HCT116 (cell line): ENCODE results near the gene CGNL1. TPM values are rescaled to one million over a fixed set of nuclear protein-coding genes. Genes with fewer than 3 reads are reported as not detected.

Experiments
- ATAC-seq: fragments of 200-7000 bp; cut with Tn5 transposase; 2 replicates; pipeline ENCODE4 v1.9.1; 2020; ENCODE audit warnings: mild to moderate bottlenecking, moderate library complexity
- BruUV-seq: library from RNA; stranded (reverse); fragments of 400-500 nt; replicated peaks from 2 replicates; lab custom pipeline; 2021; lab: Mats Ljungman, UMichigan
- CTCF ChIA-PET: fragments of 300-600 bp; sonication (Branson Sonifier 250); formaldehyde crosslinking; loops from one replicate; lab custom pipeline; 2021; ENCODE audit warnings: antibody characterized with exemption; lab: Charles Lee
- POLR2A ChIA-PET: fragments of 300-600, 350-600 bp; sonication (Branson Sonifier 250); formaldehyde crosslinking; loops from one replicate; lab custom pipeline; 2021; ENCODE audit warnings: antibody characterized with exemption; lab: Charles Lee
- RAD21 ChIA-PET, 2 experiments: fragments of 300-600 bp; sonication (Branson Sonifier 250); formaldehyde crosslinking; loops; one replicate each; lab custom pipeline; 2023; ENCODE audit warnings: low total read pairs in 2 of 2; ENCODE audit not compliant: uncharacterized antibody in 2 of 2, unreplicated experiment in 2 of 2, low non-redundant PET in 1 of 2; lab: Charles Lee
- DNase-seq: peaks from one replicate; pipeline ENCODE4 v3.0.0-alpha.2; 2010; ENCODE audit warnings: low read depth, low spot score
- H2AFZ ChIP-seq: fragments of 200-600 bp; shearing (Covaris generic), sonication (generic); 2 replicates; pipeline ENCODE4 v1.6.1; 2017; ENCODE audit warnings: low read depth, mixed run types, mixed read lengths, antibody characterized with exemption, low read length; ENCODE audit not compliant: poor library complexity, severe bottlenecking
- H3K27ac ChIP-seq: 2 replicates; pipeline ENCODE4 v1.5.1; 2012; ENCODE audit warnings: low read depth, low read length
- H3K27me3 ChIP-seq: fragments of 200-600 bp; sonication (generic); 2 replicates; pipeline ENCODE4 v1.6.1; 2016; ENCODE audit warnings: mixed run types, low read length, mixed read lengths; ENCODE audit not compliant: insufficient read depth
- H3K36me3 ChIP-seq, 2 experiments: fragments of 200-500 bp in 1 of 2; fragments of 200-600 bp in 1 of 2; sonication (Bioruptor generic) in 1 of 2; sonication (generic) in 1 of 2; 2 replicates each; pipeline versions ENCODE4 v1.5.1 to v1.6.1; 2014 to 2016; ENCODE audit warnings: low read length in 2 of 2, inconsistent platforms in 1 of 2, mixed read lengths in 1 of 2, mixed run types in 1 of 2; ENCODE audit not compliant: insufficient read depth in 2 of 2, control insufficient read depth in 1 of 2
- H3K4me1 ChIP-seq, 2 experiments: fragments of 200-600 bp in 1 of 2; sonication (generic) in 1 of 2; 2 replicates each; pipeline versions ENCODE4 v1.5.1 to v1.6.1; 2012 to 2017; ENCODE audit warnings: low read length in 2 of 2, inconsistent platforms in 1 of 2, mild to moderate bottlenecking in 1 of 2, mixed read lengths in 1 of 2, mixed run types in 1 of 2, moderate library complexity in 1 of 2; ENCODE audit not compliant: insufficient read depth in 2 of 2, control insufficient read depth in 1 of 2
- H3K4me2 ChIP-seq: fragments of 200-600 bp; sonication (generic); 2 replicates; pipeline ENCODE4 v1.6.1; 2017; ENCODE audit warnings: mixed run types, low read length, mixed read lengths
- H3K4me3 ChIP-seq, 2 experiments: fragments of 200-600 bp in 1 of 2; sonication (generic) in 1 of 2; replicated peaks in 1 of 2; 2 replicates each; pipeline ENCODE4 v1.5.1; 2011 to 2016; ENCODE audit warnings: low read length in 2 of 2, control low read depth in 1 of 2, low read depth in 1 of 2, mild to moderate bottlenecking in 1 of 2, mixed read lengths in 1 of 2, mixed run types in 1 of 2
- H3K79me2 ChIP-seq: fragments of 200-600 bp; sonication (generic); 2 replicates; pipeline ENCODE4 v1.6.1; 2017; ENCODE audit warnings: mild to moderate bottlenecking, mixed run types, low read length, moderate library complexity, mixed read lengths; ENCODE audit not compliant: insufficient read depth
- H3K9ac ChIP-seq: fragments of 200-600 bp; sonication (generic); 2 replicates; pipeline ENCODE4 v1.6.1; 2016; ENCODE audit warnings: low read length, mixed read lengths
- H3K9me2 ChIP-seq: fragments of 200-600 bp; sonication (generic), shearing (Covaris generic); 2 replicates; pipeline ENCODE4 v1.6.1; 2017; ENCODE audit warnings: mixed run types, mild to moderate bottlenecking, moderate library complexity; ENCODE audit not compliant: insufficient read depth
- H3K9me3 ChIP-seq, 2 experiments: fragments of 200-500 bp in 1 of 2; fragments of 200-600 bp in 1 of 2; sonication (Bioruptor generic) in 1 of 2; sonication (generic) in 1 of 2; 2 replicates each; pipeline ENCODE4 v1.6.1; 2014 to 2017; ENCODE audit warnings: low read length in 2 of 2, mixed read lengths in 2 of 2, inconsistent platforms in 1 of 2, low read depth in 1 of 2, mild to moderate bottlenecking in 1 of 2, mixed run types in 1 of 2, moderate library complexity in 1 of 2; ENCODE audit not compliant: control insufficient read depth in 1 of 2, insufficient read depth in 1 of 2
- H4K20me1 ChIP-seq: fragments of 200-600 bp; sonication (generic), shearing (Covaris generic); 2 replicates; pipeline ENCODE4 v1.6.1; 2017; ENCODE audit warnings: mixed run types, mild to moderate bottlenecking, moderate library complexity; ENCODE audit not compliant: insufficient read depth
- CTCF ChIP-seq, 3 experiments: fragments of 200-600 bp in 1 of 3; sonication (generic) in 1 of 3; IDR thresholded peaks in 2 of 3; conservative IDR thresholded peaks in 1 of 3; 2 replicates each; pipeline ENCODE4 v1.5.1; 2012 to 2017; ENCODE audit warnings: low read depth in 2 of 3, low read length in 2 of 3, antibody characterized with exemption in 1 of 3, borderline replicate concordance in 1 of 3, control low read depth in 1 of 3, mild to moderate bottlenecking in 1 of 3, mixed read lengths in 1 of 3, mixed run types in 1 of 3, moderate library complexity in 1 of 3; ENCODE audit not compliant: insufficient read depth in 1 of 3
- EGR1 ChIP-seq: IDR thresholded peaks from 2 replicates; pipeline ENCODE4 v1.6.1; 2012; ENCODE audit warnings: low read depth
- ELF1 ChIP-seq: IDR thresholded peaks from 2 replicates; pipeline ENCODE4 v1.6.1; 2012; ENCODE audit warnings: low read depth, borderline replicate concordance
- MAX ChIP-seq: IDR thresholded peaks from 2 replicates; pipeline ENCODE4 v1.6.1; 2012
- POLR2AphosphoS5 ChIP-seq: IDR thresholded peaks from 2 replicates; pipeline ENCODE4 v1.6.1; 2011; ENCODE audit warnings: mild to moderate bottlenecking, low read depth, low read length, moderate library complexity
- SP1 ChIP-seq: IDR thresholded peaks from 2 replicates; pipeline ENCODE4 v1.6.1; 2012; ENCODE audit warnings: low read depth
- YY1 ChIP-seq: IDR thresholded peaks from 2 replicates; pipeline ENCODE4 v1.6.1; 2011; ENCODE audit warnings: low read length, low read depth, moderate library complexity, mild to moderate bottlenecking; ENCODE audit not compliant: insufficient replicate concordance; ENCODE audit errors: extremely low read depth
- ZBTB33 ChIP-seq: IDR thresholded peaks from 2 replicates; pipeline ENCODE4 v1.6.1; 2011; ENCODE audit warnings: mild to moderate bottlenecking, low read length, moderate library complexity; ENCODE audit not compliant: insufficient replicate concordance; ENCODE audit errors: extremely low read depth
- intact Hi-C: fragments of 100-400 bp; cut with micrococcal nuclease; formaldehyde crosslinking; loops from 2 replicates; pipeline ENCODE4 v1.10.0; 2022
- total RNA-seq: library from RNA; stranded (reverse); gene quantifications from one replicate; pipeline ENCODE4 v1.2.1, GENCODE V29; 2021; ENCODE audit not compliant: unreplicated experiment

The CGNL1 gene
- total RNA-seq, 1 experiment from 2014 or later, result 2.2 TPM

GRCh38 chr15:57355259-57355658 is 21.0 kb upstream of the CGNL1 start:
- CTCF ChIA-PET, result interaction anchor here (0.8 kb wide), 1 partner anchor 172 kb away, joined by 3 read pairs; no protein-coding TSS in a partner anchor
- no peak overlapping the region for H3K4me3 ChIP-seq
- H2AFZ ChIP-seq, result no peak overlapping the region
- no peak overlapping the region for H3K27ac ChIP-seq
- no peaks in the 10 kb centered on the region for H3K79me2 ChIP-seq
- no peak overlapping the region for H3K9ac ChIP-seq
- DNase-seq, result no peak
- no peaks in the 10 kb centered on the region for H4K20me1 ChIP-seq
- H3K36me3 ChIP-seq, result no peaks in the 10 kb centered on the region
- no peaks in the 10 kb centered on the region for H3K4me1 ChIP-seq
- RAD21 ChIA-PET, result no interaction called here
- TF ChIP-seq ZBTB33 (no peak), ELF1 (no peak), POLR2AphosphoS5 (no peak), SP1 (no peak), CTCF (IDR thresholded peaks at IDR 0.05 in 2 of 3, conservative IDR thresholded peaks at IDR 0.05 in 1 of 3; ENCODE audit: borderline replicate concordance in 1 of 3, insufficient read depth in 1 of 3, low read depth in 2 of 3, low read length in 2 of 3) (no peak), YY1 (no peak), MAX (no peak), EGR1 (no peak)
- TF ChIP-seq, all 23 proteins: peak for 0
- ATAC-seq, result no peak
- intact Hi-C loops, result no loop called here
- POLR2A ChIA-PET, result no interaction called here
- Histone ChIP-seq H3K9me3 (no peaks in the 10 kb centered on the region), H3K4me2 (no peak overlapping the region), H3K9me2 (no peaks in the 10 kb centered on the region; the same call in 1 of the 2 replicates), H3K27me3 (no peaks in the 10 kb centered on the region)
- no TSS peak for BruUV-seq
